ENCODE data around the gene C1orf159. TPM values are rescaled to one million over a fixed set of nuclear protein-coding genes. Genes with fewer than 3 reads are reported as not detected.

The C1orf159 gene
- total RNA-seq, 4 donors from 2014 or later: 14.0 to 32.0 (median 22.7) TPM

- H3K27ac ChIP-seq: no peak overlapping the region
- peaks cover 0 to 26% (median 0%) of the 10 kb centered on the region in 3 donors for H3K36me3 ChIP-seq
- DNase-seq: no peak
- peaks cover 3 to 12% (median 10%) of the 10 kb centered on the region in 4 donors for H3K4me1 ChIP-seq
- no peaks in the 10 kb centered on the region for H3K9me3 ChIP-seq
- H3K27me3 ChIP-seq: no peaks in the 10 kb centered on the region
- TF ChIP-seq, protein P1, sequence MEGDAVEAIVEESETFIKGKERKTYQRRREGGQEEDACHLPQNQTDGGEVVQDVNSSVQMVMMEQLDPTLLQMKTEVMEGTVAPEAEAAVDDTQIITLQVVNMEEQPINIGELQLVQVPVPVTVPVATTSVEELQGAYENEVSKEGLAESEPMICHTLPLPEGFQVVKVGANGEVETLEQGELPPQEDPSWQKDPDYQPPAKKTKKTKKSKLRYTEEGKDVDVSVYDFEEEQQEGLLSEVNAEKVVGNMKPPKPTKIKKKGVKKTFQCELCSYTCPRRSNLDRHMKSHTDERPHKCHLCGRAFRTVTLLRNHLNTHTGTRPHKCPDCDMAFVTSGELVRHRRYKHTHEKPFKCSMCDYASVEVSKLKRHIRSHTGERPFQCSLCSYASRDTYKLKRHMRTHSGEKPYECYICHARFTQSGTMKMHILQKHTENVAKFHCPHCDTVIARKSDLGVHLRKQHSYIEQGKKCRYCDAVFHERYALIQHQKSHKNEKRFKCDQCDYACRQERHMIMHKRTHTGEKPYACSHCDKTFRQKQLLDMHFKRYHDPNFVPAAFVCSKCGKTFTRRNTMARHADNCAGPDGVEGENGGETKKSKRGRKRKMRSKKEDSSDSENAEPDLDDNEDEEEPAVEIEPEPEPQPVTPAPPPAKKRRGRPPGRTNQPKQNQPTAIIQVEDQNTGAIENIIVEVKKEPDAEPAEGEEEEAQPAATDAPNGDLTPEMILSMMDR (IDR thresholded peaks at IDR 0.05): no peak
- no peak for TF ChIP-seq POLR2A (IDR thresholded peaks at IDR 0.05)
- no peak overlapping the region for H3K4me3 ChIP-seq
These were observed 71.3 kb downstream of the C1orf159 start for GRCh38 chr1:1044455-1045078.

- Histone ChIP-seq H3K27me3 (no peaks in the 10 kb centered on the region), H3K27ac (no peak overlapping the region), H3K9me3 (no peaks in the 10 kb centered on the region), H3K36me3 (peaks cover 0 to 21% (median 0%) of the 10 kb centered on the region in 3 donors), H3K4me3 (no peak overlapping the region), H3K4me1 (peaks cover 6 to 18% (median 16%) of the 10 kb centered on the region in 4 donors)
- no peak for TF ChIP-seq POLR2A (IDR thresholded peaks at IDR 0.05)
- TF ChIP-seq, protein P1 (IDR thresholded peaks at IDR 0.05): no peak
- DNase-seq: no peak
These were observed 72.0 kb downstream of the C1orf159 start for GRCh38 chr1:1043921-1044320.

DNA sequence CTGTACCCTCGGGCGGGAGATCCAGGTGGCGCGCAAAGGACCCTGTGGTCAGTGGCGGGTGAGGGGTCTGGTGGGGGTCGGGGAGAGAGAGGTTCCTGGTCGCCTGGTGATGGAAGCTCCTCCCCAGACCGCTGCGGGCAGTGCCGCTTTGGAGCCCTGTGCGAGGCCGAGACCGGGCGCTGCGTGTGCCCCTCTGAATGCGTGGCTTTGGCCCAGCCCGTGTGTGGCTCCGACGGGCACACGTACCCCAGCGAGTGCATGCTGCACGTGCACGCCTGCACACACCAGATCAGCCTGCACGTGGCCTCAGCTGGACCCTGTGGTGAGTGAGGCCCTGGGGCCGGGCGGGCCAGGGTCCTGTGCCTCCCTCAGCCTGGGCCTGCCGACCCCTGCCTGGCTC is 72.5 kb downstream of the C1orf159 start:
- no peak overlapping the region for H3K27ac ChIP-seq
- no peak for DNase-seq
- peaks cover 0 to 21% (median 0%) of the 10 kb centered on the region in 3 donors for H3K36me3 ChIP-seq
- H3K4me1 ChIP-seq: peaks cover 6 to 23% (median 16%) of the 10 kb centered on the region in 4 donors
- H3K4me3 ChIP-seq: no peak overlapping the region
- no peaks in the 10 kb centered on the region for H3K9me3 ChIP-seq
- TF ChIP-seq, protein P1 (IDR thresholded peaks at IDR 0.05): no peak
- no peak for TF ChIP-seq POLR2A (IDR thresholded peaks at IDR 0.05)
- no peaks in the 10 kb centered on the region for H3K27me3 ChIP-seq

GRCh38 chr1:1042835-1043234 is 73.1 kb downstream of the C1orf159 start:
- Histone ChIP-seq H3K4me1 (peaks cover 6 to 24% (median 16%) of the 10 kb centered on the region in 4 donors), H3K27me3 (no peaks in the 10 kb centered on the region), H3K9me3 (no peaks in the 10 kb centered on the region), H3K36me3 (peaks cover 0 to 21% (median 0%) of the 10 kb centered on the region in 3 donors), H3K4me3 (no peak overlapping the region), H3K27ac (no peak overlapping the region)
- TF ChIP-seq, protein P1 (IDR thresholded peaks at IDR 0.05): no peak
- TF ChIP-seq POLR2A (IDR thresholded peaks at IDR 0.05): no peak
- no peak for DNase-seq

DNA sequence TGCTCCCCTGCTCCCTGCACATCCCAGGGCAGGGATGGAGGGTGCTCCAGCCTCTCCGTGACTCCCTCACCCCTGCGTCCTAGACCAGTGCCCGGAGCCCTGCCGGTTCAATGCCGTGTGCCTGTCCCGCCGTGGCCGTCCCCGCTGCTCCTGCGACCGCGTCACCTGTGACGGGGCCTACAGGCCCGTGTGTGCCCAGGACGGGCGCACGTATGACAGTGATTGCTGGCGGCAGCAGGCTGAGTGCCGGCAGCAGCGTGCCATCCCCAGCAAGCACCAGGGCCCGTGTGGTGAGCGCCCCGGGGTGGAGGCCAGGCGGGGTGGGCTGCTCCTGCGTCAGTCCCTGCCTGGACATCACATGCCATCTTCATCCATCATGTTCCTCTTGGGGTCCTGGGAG is 74.0 kb downstream of the C1orf159 start:
- TF ChIP-seq POLR2A (IDR thresholded peaks at IDR 0.05): no peak
- TF ChIP-seq, protein P1 (IDR thresholded peaks at IDR 0.05): no peak
- H3K9me3 ChIP-seq: no peaks in the 10 kb centered on the region
- DNase-seq: no peak
- no peak overlapping the region for H3K27ac ChIP-seq
- no peak overlapping the region for H3K4me3 ChIP-seq
- peaks cover 0 to 14% (median 0%) of the 10 kb centered on the region in 3 donors for H3K36me3 ChIP-seq
- peaks cover 6 to 24% (median 16%) of the 10 kb centered on the region in 4 donors for H3K4me1 ChIP-seq
- no peaks in the 10 kb centered on the region for H3K27me3 ChIP-seq
